Measurements from ENCODE around the gene CASP3. TPM values are rescaled to one million over a fixed set of nuclear protein-coding genes. Genes with fewer than 3 reads are reported as not detected.

The CASP3 gene
- total RNA-seq, 1 experiment from 2014 or later: 107 TPM

- H3K4me3 Mint-ChIP-seq: no peak overlapping the region
These were observed 21.9 kb upstream of the CASP3 start for GRCh38 chr4:184671101-184671500.

More at GRCh38 chr4:184671101-184671500, 21.9 kb upstream of the CASP3 start:
- Histone ChIP-seq H2AK5ac (ENCODE audit: insufficient read length, low read length) (no peak overlapping the region), H2BK15ac (ENCODE audit: low read depth, low read length) (no peak overlapping the region), H4K5ac (ENCODE audit: insufficient read length, low read depth, low read length) (no peak overlapping the region), H3K9me3 (ENCODE audit: control insufficient read depth, low read depth, low read length) (no peaks in the 10 kb centered on the region), H3K14ac (ENCODE audit: insufficient read depth, low read length) (no peak overlapping the region), H3K18ac (ENCODE audit: insufficient read length, low read depth, low read length) (no peak overlapping the region), H3K79me1 (ENCODE audit: insufficient read depth, low read depth, low read length, poor library complexity, severe bottlenecking) (no peaks in the 10 kb centered on the region), H2AFZ (ENCODE audit: low read length) (no peak overlapping the region), H3K4ac (ENCODE audit: low read depth, low read length) (no peak overlapping the region), H4K20me1 (ENCODE audit: control insufficient read depth, insufficient read depth, insufficient read length) (no peaks in the 10 kb centered on the region), H4K91ac (ENCODE audit: insufficient read length, low read depth, low read length) (no peak overlapping the region), H3K27ac (ENCODE audit: insufficient read length, low read depth, low read length) (no peak overlapping the region), H3K56ac (ENCODE audit: insufficient read length, low read depth, low read length) (no peak overlapping the region), H3K27me3 (ENCODE audit: insufficient read depth, low read length) (no peaks in the 10 kb centered on the region), H2BK20ac (ENCODE audit: low read depth, low read length, poor library complexity, severe bottlenecking) (no peak overlapping the region), H2BK5ac (ENCODE audit: insufficient read length, low read length) (no peak overlapping the region), H2BK120ac (ENCODE audit: low read depth, low read length, poor library complexity, severe bottlenecking) (no peak overlapping the region), H3K4me2 (ENCODE audit: insufficient read depth, insufficient read length, low read length) (no peak overlapping the region), H4K8ac (replicated peaks; ENCODE audit: insufficient read length, low read depth, low read length) (no peak overlapping the region), H2BK12ac (ENCODE audit: insufficient read length, low read depth, low read length) (no peak overlapping the region), H3K4me1 (ENCODE audit: insufficient read depth, low read length) (no peaks in the 10 kb centered on the region), H3K79me2 (ENCODE audit: insufficient read depth, low read length) (no peaks in the 10 kb centered on the region), H3K23ac (ENCODE audit: insufficient read length, low read depth, low read length) (no peak overlapping the region), H3T11ph (ENCODE audit: low read length) (no peak overlapping the region), H3K9ac (ENCODE audit: extremely low read depth, insufficient read length, low read length) (no peak overlapping the region), H3K23me2 (ENCODE audit: insufficient read length, low read depth, low read length, poor library complexity, severe bottlenecking) (no peaks in the 10 kb centered on the region)
- Mint-ChIP-seq H3K36me3 (ENCODE audit: insufficient read depth in 1 of 3, low read depth in 3 of 3) (peaks cover 2 to 39% (median 27%) of the 10 kb centered on the region in 3 experiments), H3K27me3 (ENCODE audit: low read depth) (no peaks in the 10 kb centered on the region), H3K27ac (no peak overlapping the region), H3K9me3 (no peaks in the 10 kb centered on the region), H3K4me1 (no peaks in the 10 kb centered on the region)
- no CpG with 5 or more reads among the region's 9 CpGs for WGBS (ENCODE audit: extremely low coverage, insufficient read length, low lambda C conversion rate)
- DNase-seq: no peak
- TF ChIP-seq, protein P1, sequence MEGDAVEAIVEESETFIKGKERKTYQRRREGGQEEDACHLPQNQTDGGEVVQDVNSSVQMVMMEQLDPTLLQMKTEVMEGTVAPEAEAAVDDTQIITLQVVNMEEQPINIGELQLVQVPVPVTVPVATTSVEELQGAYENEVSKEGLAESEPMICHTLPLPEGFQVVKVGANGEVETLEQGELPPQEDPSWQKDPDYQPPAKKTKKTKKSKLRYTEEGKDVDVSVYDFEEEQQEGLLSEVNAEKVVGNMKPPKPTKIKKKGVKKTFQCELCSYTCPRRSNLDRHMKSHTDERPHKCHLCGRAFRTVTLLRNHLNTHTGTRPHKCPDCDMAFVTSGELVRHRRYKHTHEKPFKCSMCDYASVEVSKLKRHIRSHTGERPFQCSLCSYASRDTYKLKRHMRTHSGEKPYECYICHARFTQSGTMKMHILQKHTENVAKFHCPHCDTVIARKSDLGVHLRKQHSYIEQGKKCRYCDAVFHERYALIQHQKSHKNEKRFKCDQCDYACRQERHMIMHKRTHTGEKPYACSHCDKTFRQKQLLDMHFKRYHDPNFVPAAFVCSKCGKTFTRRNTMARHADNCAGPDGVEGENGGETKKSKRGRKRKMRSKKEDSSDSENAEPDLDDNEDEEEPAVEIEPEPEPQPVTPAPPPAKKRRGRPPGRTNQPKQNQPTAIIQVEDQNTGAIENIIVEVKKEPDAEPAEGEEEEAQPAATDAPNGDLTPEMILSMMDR (conservative IDR thresholded peaks at IDR 0.05): no peak

All from H9 (cell line).